HL-60 (cell line): ENCODE results near the gene TAAR8.

Experiments used
- POLR2AphosphoS5 ChIP-seq: IDR thresholded peaks from 2 replicates; pipeline ENCODE4 v1.6.1; 2012; ENCODE audit warnings: low read depth
- TF ChIP-seq, protein P1 (sequence below): IDR thresholded peaks from one replicate; pipeline ENCODE4 v1.5.1; 2011; ENCODE audit warnings: low read length, control low read depth, inconsistent platforms; ENCODE audit not compliant: insufficient read depth
- TF ChIP-seq, protein P2 (sequence below): IDR thresholded peaks from 2 replicates; pipeline ENCODE4 v1.6.1; 2012; ENCODE audit warnings: low read depth; ENCODE audit not compliant: insufficient replicate concordance

DNA sequence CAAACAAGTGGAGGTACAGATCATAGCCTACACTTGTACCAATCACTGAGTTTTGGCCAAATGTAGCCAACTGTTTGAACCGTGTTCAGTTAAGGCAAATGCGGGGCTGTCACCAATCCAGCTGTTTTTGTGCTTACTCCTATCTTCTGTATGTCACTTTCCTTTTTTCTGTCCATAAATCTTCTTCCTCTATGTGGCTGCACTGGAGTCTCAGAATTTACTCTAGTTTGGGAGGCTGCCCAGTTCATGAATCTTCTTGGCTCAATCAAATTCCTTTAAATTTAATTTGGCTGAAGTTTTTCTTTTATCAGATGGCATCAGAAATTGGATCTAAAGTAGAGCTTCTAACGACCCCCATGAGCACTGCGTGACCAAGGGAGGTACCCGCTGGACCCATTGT, 27.8 kb upstream of the TAAR8 start:
- TF ChIP-seq, protein P1, sequence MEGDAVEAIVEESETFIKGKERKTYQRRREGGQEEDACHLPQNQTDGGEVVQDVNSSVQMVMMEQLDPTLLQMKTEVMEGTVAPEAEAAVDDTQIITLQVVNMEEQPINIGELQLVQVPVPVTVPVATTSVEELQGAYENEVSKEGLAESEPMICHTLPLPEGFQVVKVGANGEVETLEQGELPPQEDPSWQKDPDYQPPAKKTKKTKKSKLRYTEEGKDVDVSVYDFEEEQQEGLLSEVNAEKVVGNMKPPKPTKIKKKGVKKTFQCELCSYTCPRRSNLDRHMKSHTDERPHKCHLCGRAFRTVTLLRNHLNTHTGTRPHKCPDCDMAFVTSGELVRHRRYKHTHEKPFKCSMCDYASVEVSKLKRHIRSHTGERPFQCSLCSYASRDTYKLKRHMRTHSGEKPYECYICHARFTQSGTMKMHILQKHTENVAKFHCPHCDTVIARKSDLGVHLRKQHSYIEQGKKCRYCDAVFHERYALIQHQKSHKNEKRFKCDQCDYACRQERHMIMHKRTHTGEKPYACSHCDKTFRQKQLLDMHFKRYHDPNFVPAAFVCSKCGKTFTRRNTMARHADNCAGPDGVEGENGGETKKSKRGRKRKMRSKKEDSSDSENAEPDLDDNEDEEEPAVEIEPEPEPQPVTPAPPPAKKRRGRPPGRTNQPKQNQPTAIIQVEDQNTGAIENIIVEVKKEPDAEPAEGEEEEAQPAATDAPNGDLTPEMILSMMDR, result no peak
- TF ChIP-seq POLR2AphosphoS5, result no peak
- TF ChIP-seq, protein P2, sequence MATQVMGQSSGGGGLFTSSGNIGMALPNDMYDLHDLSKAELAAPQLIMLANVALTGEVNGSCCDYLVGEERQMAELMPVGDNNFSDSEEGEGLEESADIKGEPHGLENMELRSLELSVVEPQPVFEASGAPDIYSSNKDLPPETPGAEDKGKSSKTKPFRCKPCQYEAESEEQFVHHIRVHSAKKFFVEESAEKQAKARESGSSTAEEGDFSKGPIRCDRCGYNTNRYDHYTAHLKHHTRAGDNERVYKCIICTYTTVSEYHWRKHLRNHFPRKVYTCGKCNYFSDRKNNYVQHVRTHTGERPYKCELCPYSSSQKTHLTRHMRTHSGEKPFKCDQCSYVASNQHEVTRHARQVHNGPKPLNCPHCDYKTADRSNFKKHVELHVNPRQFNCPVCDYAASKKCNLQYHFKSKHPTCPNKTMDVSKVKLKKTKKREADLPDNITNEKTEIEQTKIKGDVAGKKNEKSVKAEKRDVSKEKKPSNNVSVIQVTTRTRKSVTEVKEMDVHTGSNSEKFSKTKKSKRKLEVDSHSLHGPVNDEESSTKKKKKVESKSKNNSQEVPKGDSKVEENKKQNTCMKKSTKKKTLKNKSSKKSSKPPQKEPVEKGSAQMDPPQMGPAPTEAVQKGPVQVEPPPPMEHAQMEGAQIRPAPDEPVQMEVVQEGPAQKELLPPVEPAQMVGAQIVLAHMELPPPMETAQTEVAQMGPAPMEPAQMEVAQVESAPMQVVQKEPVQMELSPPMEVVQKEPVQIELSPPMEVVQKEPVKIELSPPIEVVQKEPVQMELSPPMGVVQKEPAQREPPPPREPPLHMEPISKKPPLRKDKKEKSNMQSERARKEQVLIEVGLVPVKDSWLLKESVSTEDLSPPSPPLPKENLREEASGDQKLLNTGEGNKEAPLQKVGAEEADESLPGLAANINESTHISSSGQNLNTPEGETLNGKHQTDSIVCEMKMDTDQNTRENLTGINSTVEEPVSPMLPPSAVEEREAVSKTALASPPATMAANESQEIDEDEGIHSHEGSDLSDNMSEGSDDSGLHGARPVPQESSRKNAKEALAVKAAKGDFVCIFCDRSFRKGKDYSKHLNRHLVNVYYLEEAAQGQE, result no peak
